Keratinocyte (primary cell): ENCODE measurements around the gene BCAS1. TPM values are rescaled to one million over a fixed set of nuclear protein-coding genes. Genes with fewer than 3 reads are reported as not detected.

Experiments used
- DNase-seq: peaks from one replicate; pipeline ENCODE4 v3.0.0-alpha.2; 2011; ENCODE audit warnings: low read depth, missing footprints, low spot score
- FAIRE-seq: peaks from 2 replicates; lab custom pipeline; 2011; peaks lifted over from hg19 to GRCh38; lab: Jason Lieb, UNC
- H2AFZ ChIP-seq: 2 replicates; pipeline ENCODE4 v1.6.0; 2012; ENCODE audit warnings: low read length, control low read depth, inconsistent platforms; ENCODE audit not compliant: control insufficient read depth
- H3K27ac ChIP-seq: 2 replicates; pipeline ENCODE4 v1.5.1; 2011; ENCODE audit warnings: low read length; ENCODE audit not compliant: control insufficient read depth, insufficient read depth
- H3K27me3 ChIP-seq: 3 replicates; pipeline ENCODE4 v1.6.0; 2011; ENCODE audit warnings: low read length; ENCODE audit not compliant: control insufficient read depth, insufficient read depth; ENCODE audit errors: extremely low read depth
- H3K36me3 ChIP-seq, 2 experiments: 2 replicates in 1 of 2; 3 replicates in 1 of 2; pipeline ENCODE4 v1.5.1; 2011; ENCODE audit warnings: low read length in 2 of 2, mild to moderate bottlenecking in 1 of 2; ENCODE audit not compliant: control insufficient read depth in 2 of 2, insufficient read depth in 2 of 2; ENCODE audit errors: extremely low read depth in 1 of 2
- H3K4me1 ChIP-seq: 3 replicates; pipeline ENCODE4 v1.5.1; 2011; ENCODE audit warnings: low read length; ENCODE audit not compliant: control insufficient read depth, insufficient read depth; ENCODE audit errors: extremely low read depth
- H3K4me2 ChIP-seq: 3 replicates; pipeline ENCODE4 v1.6.0; 2011; ENCODE audit warnings: low read depth, low read length; ENCODE audit not compliant: control insufficient read depth, insufficient read depth; ENCODE audit errors: extremely low read depth
- H3K4me3 ChIP-seq, 3 experiments: fragments of 200-600 bp in 1 of 3; sonication (generic) in 1 of 3; 2 replicates in 2 of 3; 3 replicates in 1 of 3; pipeline ENCODE4 v1.5.1; 2011 to 2016; ENCODE audit warnings: low read length in 3 of 3, mild to moderate bottlenecking in 3 of 3, control low read depth in 2 of 3, inconsistent platforms in 1 of 3, low read depth in 1 of 3, mixed read lengths in 1 of 3, mixed run types in 1 of 3, moderate library complexity in 1 of 3; ENCODE audit not compliant: control insufficient read depth in 2 of 3, insufficient read depth in 2 of 3; ENCODE audit errors: extremely low read depth in 1 of 3
- H3K79me2 ChIP-seq: 2 replicates; pipeline ENCODE4 v1.6.0; 2012; ENCODE audit warnings: low read length; ENCODE audit not compliant: control insufficient read depth, insufficient read depth
- H3K9ac ChIP-seq: 3 replicates; pipeline ENCODE4 v1.6.0; 2011; ENCODE audit warnings: low read length; ENCODE audit not compliant: control insufficient read depth, insufficient read depth; ENCODE audit errors: extremely low read depth
- H3K9me1 ChIP-seq: 3 replicates; pipeline ENCODE4 v1.6.0; 2011; ENCODE audit warnings: low read length; ENCODE audit not compliant: control insufficient read depth, insufficient read depth; ENCODE audit errors: extremely low read depth
- H3K9me3 ChIP-seq: 2 replicates; pipeline ENCODE4 v1.5.1; 2012; ENCODE audit warnings: low read depth, low read length; ENCODE audit not compliant: control insufficient read depth
- H4K20me1 ChIP-seq: 3 replicates; pipeline ENCODE4 v1.6.0; 2011; ENCODE audit warnings: low read length; ENCODE audit not compliant: control insufficient read depth, insufficient read depth; ENCODE audit errors: extremely low read depth
- EZH2 ChIP-seq: IDR thresholded peaks from one replicate; pipeline ENCODE4 v1.6.1; 2012; ENCODE audit warnings: inconsistent platforms, mild to moderate bottlenecking, low read length, moderate library complexity
- dilution Hi-C: fragments of 300-500 bp; cut with MboI; formaldehyde crosslinking; loops from one replicate; pipeline ENCODE4 v1.7.0; 2020; ENCODE audit warnings: low sequenced_read_pairs; ENCODE audit not compliant: extremely low pct_ligation_motif_present
- polyA plus RNA-seq, 5 experiments: library from polyadenylated mRNA; depleted of rRNA in 3 of 5; stranded (reverse) in 3 of 5; stranded (forward) in 1 of 5; unstranded in 1 of 5; fragments of >200 nt; gene quantifications; 1 replicate in 1 of 5; 2 replicates in 3 of 5; 3 replicates in 1 of 5; pipeline versions ENCODE4 v1.2.1 to v1.2.3, GENCODE V29; 2011 to 2012; ENCODE audit warnings: missing spikeins in 2 of 5, low read depth in 1 of 5, low replicate concordance in 1 of 5
- TF ChIP-seq, protein P1 (sequence below), 3 experiments: IDR thresholded peaks in 1 of 3; conservative IDR thresholded peaks in 1 of 3; optimal IDR thresholded peaks in 1 of 3; 2 replicates in 2 of 3; 3 replicates in 1 of 3; pipeline versions ENCODE3 to v1.5.1; 2011; ENCODE audit warnings: low read length in 3 of 3, mild to moderate bottlenecking in 3 of 3, moderate library complexity in 2 of 3, control low read depth in 1 of 3, inconsistent platforms in 1 of 3; ENCODE audit not compliant: insufficient read depth in 2 of 3; ENCODE audit errors: extremely low read depth in 1 of 3

Gene BCAS1
- polyA plus RNA-seq, 1 donor (not counting 4 experiments of a cell fraction or from before 2014, with no cell fraction given) = not detected

- no peaks in the 10 kb centered on the region for H3K9me3 ChIP-seq
- H2AFZ ChIP-seq = peak overlapping the region; percentile 70
- dilution Hi-C loops = no loop called here
- TF ChIP-seq, protein P1, sequence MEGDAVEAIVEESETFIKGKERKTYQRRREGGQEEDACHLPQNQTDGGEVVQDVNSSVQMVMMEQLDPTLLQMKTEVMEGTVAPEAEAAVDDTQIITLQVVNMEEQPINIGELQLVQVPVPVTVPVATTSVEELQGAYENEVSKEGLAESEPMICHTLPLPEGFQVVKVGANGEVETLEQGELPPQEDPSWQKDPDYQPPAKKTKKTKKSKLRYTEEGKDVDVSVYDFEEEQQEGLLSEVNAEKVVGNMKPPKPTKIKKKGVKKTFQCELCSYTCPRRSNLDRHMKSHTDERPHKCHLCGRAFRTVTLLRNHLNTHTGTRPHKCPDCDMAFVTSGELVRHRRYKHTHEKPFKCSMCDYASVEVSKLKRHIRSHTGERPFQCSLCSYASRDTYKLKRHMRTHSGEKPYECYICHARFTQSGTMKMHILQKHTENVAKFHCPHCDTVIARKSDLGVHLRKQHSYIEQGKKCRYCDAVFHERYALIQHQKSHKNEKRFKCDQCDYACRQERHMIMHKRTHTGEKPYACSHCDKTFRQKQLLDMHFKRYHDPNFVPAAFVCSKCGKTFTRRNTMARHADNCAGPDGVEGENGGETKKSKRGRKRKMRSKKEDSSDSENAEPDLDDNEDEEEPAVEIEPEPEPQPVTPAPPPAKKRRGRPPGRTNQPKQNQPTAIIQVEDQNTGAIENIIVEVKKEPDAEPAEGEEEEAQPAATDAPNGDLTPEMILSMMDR (optimal IDR thresholded peaks at IDR 0.05 in 1 of 3, IDR thresholded peaks at IDR 0.05 in 1 of 3, conservative IDR thresholded peaks at IDR 0.05 in 1 of 3; ENCODE audit: extremely low read depth in 1 of 3, insufficient read depth in 2 of 3, low read length in 3 of 3) = no peak
- TF ChIP-seq EZH2 = no peak
- H3K27ac ChIP-seq = peak overlapping the region; percentile 84
- no peaks in the 10 kb centered on the region for H4K20me1 ChIP-seq
- no peak overlapping the region for H3K4me3 ChIP-seq
- no peaks in the 10 kb centered on the region for H3K36me3 ChIP-seq
- H3K9me1 ChIP-seq = no peaks in the 10 kb centered on the region
- H3K79me2 ChIP-seq = no peaks in the 10 kb centered on the region
- DNase-seq = no peak
- peak overlapping the region; percentile 41 for H3K4me2 ChIP-seq
- H3K9ac ChIP-seq = peak overlapping the region; percentile 14
- FAIRE-seq = no peak
- H3K27me3 ChIP-seq = no peaks in the 10 kb centered on the region
- peaks cover 41% of the 10 kb centered on the region for H3K4me1 ChIP-seq
Observed at GRCh38 chr20:53917145-53918019, 153.0 kb downstream of the BCAS1 start.

DNA sequence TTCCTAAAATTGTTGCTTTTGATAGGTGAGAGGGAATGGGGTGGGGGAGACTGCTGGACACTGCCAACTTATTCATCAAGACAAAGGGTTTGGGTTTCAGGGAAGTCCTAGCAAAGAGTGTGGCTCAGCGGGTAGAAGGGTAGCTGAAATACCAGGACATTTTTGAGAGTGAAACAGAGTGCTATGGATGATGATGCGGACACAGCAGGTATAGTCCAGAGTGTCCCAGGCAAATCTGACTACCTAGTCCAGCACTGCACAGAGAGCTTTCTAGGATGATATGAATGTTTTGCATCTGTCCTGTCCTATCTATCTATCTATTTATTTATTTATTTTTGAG lies 154.3 kb downstream of the BCAS1 start:
- no peaks in the 10 kb centered on the region for H3K9me3 ChIP-seq
- dilution Hi-C loops = no loop called here
- H2AFZ ChIP-seq = peak overlapping the region; percentile 52
- H3K9me1 ChIP-seq = no peaks in the 10 kb centered on the region
- H3K4me2 ChIP-seq = peak overlapping the region; percentile 83
- no peaks in the 10 kb centered on the region for H3K36me3 ChIP-seq
- no peaks in the 10 kb centered on the region for H4K20me1 ChIP-seq
- no peaks in the 10 kb centered on the region for H3K79me2 ChIP-seq
- H3K9ac ChIP-seq = peak overlapping the region; percentile 53
- DNase-seq = no peak
- peak overlapping the region in 1 of 3 experiments; percentile 3 for H3K4me3 ChIP-seq
- TF ChIP-seq, protein P1 (optimal IDR thresholded peaks at IDR 0.05 in 1 of 3, IDR thresholded peaks at IDR 0.05 in 1 of 3, conservative IDR thresholded peaks at IDR 0.05 in 1 of 3; ENCODE audit: extremely low read depth in 1 of 3, insufficient read depth in 2 of 3, low read length in 3 of 3) = no peak
- H3K4me1 ChIP-seq = peaks cover 41% of the 10 kb centered on the region
- H3K27ac ChIP-seq = peak overlapping the region; percentile 84
- no peak for FAIRE-seq
- no peaks in the 10 kb centered on the region for H3K27me3 ChIP-seq
